HG02798 (cell line): Measurements from ENCODE around the gene SLC2A1.

Experiments used
- ATAC-seq: cut with Tn5 transposase; IDR thresholded peaks from one replicate; pipeline ENCODE4 v1.9.1; 2021; ENCODE audit warnings: mild to moderate bottlenecking; ENCODE audit not compliant: unreplicated experiment, poor library complexity

SLC2A1 gene

GRCh38 chr1:42944246-42944928 lies 14.3 kb downstream of the SLC2A1 start:
- ATAC-seq, result no peak

DNA sequence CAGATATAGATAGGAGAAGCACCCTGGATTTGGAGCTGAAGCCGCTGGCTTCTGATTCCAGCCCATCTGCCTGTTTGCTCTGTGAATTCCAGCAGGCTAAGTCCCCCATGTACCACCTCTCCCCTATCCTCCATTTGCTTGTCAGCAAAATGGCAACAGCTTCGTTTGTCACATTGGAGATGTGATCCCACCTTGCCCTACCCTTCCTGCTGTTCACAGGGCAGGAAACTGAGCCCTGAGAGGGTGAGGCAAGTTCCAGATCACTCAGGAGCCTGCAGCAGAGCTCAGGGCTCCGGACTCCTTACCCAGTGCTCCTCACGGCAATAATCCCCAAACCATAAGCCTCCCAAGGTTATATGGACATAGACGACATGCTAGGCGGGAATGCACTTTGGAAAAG lies 14.9 kb downstream of the SLC2A1 start:
- ATAC-seq, result no peak

- no peak for ATAC-seq
Observed at GRCh38 chr1:42943166-42943565, 15.5 kb downstream of the SLC2A1 start.

DNA sequence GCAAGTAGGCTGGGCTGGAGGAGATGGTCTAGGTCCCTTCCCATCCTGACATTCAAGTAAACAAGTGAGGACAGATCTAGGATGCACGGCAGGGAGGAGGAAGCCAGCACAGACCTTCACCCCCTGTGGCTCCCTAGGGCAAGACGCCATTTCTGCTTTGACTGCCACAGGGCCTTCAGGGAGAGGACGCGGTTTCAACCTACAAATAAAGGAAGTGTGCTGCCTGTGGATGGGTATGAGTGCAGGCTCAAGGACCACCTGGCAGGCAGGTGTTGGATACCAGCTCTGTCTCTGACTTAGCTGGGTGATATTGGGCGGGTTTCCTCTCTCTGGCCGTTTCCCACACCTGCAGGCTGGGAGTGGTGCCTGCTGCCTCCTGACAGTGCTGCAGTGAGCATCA lies 16.2 kb downstream of the SLC2A1 start:
- no peak for ATAC-seq

GRCh38 chr1:42941640-42942330 lies 16.9 kb downstream of the SLC2A1 start:
- no peak for ATAC-seq

DNA sequence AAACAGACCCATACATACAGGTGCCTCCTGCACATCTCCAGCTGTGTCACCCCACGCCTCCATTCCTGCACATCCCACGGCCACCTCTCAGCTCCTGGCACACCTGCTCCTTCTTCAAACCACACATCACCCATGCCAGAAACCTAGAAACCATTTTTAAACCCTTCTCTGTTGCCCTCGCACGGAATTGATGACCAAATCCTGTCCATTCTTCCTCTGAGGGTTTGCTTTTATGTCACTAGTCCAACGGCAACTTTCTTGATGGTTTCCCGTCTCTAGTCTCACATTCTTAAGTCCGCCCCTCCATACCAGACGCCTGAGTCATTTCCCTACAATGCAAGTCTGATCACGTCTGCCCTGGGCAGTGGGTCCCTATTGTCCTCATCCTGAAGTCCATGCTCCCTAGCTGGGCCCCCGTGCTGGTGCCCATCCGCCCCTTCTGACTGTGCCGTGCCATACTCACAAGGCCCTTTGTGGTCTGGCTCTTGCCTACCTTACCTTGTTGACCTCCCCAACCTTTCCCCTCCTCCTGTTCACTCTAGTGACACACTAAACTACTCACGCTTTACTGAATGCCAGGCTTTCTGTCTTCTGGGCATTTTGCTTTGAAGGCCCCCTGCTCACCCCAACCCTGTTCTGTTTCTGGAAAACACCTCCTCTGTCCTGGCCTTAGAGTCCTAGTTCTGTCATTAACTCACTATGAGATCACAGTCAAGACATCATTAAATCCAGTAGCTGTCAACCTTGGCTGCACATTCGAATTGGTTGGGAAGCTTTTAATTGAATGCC lies 17.6 kb downstream of the SLC2A1 start:
- no peak for ATAC-seq

DNA sequence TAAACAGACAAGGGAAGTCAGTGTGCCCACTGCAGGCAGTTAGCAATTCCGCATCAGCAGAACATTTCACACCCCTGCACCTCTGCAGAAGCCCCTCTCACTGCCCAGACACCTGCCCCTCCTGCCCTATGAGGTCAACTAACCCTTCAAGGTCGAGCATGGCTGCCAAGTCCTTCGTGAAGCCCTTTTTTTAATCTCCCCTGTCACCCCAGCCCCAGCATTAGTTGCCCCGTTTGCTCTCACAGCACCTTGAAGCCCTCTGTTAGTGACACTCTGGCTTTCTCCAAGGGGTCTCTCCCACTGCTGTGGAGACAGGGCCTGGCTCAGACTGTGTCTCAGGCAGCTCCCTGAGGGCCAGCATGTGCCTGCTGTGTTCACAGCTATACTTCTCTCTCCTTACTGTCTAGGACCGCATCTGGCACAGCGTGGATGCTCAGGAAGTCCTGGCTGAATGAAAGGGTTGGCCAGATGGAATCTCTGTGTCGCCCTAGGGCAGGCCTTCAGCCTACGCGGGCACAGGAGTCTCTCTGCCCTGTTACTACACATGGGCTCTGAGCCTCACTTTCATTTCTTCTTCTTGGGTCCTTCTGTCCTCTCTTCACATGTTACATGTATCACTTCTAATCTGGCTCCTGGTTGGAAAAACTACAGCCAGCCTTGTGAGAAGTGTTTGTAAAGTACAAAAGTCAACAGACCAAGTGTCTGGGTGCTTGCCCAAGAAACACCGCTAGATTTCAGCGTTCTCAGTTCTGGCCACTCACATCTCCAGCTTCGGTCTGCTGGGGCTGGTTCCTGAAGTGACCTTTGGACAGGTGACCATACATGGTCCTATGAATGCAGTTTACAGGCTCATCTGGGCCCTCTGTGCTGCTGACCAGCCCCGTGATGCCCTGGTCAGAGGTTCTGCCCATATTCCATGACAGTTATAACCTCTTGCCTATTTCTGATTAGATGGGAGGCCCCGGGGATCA lies 19.7 kb downstream of the SLC2A1 start:
- no peak for ATAC-seq

- no peak for ATAC-seq
Observed at GRCh38 chr1:42937836-42938644, 20.6 kb downstream of the SLC2A1 start.

DNA sequence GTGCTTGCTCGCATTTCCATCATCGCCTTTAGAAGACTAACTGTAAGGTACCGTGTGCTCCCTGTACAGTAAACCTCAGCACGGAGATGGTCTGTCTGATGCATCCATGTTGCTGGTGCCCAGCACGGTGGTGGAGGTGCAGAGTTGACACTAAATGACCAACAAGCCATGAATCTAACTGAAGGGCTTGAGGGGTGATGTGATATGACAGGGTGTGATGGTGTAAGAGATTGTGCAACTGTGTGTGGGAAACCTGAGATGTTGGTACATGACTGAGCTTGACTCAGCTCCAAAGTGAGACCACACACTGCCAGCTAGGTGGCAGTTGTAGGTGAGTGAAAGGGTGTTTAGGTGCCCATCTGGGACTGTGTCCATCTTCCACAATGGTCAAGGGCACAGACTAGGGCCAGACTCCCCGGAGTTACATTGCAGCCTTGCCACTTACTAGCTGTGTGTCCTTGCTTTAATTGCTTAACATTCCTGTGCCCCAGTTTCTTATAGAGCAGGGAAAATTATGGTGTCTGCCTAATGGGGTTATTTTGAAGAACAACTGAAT lies 21.4 kb downstream of the SLC2A1 start:
- ATAC-seq, result no peak

DNA sequence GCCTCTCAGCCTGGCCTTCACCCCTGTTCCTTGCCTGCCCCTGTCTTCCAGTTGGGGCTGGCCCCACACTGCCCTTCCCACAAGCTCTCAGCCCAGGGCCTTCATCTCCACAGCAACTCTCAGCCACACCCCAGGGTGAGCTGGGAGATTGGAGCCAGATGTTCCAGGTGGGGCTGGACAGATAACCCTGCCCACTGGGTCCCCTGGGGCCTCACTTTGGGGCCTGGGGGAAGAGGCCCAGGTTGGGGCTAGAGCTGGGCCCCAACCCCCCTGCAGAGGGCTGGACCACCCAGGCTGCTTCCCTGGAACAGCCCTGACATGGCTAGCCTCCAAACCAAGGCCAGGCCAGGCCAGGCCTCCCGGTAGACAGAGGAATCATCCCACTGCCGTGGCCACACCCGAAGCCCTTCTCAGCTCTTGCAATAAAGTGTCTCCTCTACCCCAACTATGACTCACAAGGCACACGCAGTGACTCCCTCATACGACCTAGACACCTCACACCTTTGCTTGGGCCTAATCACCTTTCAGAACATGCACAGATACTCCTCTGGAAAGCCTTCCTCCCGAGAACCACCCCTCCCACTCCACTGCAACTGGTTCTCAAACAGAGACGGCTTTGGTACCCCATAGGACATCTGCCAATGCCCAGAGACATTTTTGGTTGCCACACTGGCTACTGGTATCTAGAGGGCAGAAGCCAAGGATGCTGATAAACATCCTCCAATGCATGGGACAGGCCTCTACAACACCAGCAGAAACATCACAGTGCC lies 22.2 kb downstream of the SLC2A1 start:
- ATAC-seq, result no peak

- no peak for ATAC-seq
Observed at GRCh38 chr1:42935971-42936308, 22.7 kb downstream of the SLC2A1 start.

- ATAC-seq, result no peak
Observed at GRCh38 chr1:42935313-42935895, 23.3 kb downstream of the SLC2A1 start.

DNA sequence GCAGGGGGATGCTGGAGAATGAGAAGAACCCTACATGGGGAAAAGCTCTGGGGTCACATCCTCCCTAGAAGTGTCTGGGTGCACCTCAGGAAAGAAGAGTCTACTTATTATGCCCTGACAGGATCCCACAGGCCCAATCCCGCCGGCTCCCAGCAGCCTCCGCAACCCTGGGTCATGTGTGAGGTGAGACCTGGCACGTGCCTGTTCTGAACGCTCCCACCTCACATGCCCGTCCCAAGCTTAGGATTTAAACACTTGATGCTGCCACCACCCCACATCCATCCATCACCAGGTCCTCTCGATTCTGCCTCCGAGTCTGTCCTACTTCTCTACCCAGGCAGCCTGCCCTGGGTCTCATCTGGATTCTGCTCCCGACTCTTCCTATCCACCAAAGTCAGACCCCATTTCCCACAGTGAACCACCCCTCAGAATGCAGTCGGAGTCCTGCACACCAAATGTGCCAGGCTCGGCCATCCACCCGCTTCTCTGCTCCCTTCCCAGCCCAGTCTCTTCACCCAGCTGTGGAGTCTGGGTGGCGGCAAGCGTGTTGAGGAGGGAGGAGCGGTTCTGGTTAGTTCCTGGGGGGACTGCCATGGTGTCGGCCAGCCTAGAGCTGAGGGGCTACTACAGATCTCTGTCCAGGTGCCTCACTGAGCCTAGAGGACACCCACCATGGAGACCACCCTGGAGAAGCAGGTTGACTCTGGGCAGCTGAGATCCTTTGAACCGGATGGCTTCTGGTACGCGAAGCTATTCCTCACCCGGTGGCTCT lies 23.9 kb downstream of the SLC2A1 start:
- ATAC-seq, result no peak

GRCh38 chr1:42933610-42934491 lies 24.8 kb downstream of the SLC2A1 start:
- ATAC-seq, result no peak

DNA sequence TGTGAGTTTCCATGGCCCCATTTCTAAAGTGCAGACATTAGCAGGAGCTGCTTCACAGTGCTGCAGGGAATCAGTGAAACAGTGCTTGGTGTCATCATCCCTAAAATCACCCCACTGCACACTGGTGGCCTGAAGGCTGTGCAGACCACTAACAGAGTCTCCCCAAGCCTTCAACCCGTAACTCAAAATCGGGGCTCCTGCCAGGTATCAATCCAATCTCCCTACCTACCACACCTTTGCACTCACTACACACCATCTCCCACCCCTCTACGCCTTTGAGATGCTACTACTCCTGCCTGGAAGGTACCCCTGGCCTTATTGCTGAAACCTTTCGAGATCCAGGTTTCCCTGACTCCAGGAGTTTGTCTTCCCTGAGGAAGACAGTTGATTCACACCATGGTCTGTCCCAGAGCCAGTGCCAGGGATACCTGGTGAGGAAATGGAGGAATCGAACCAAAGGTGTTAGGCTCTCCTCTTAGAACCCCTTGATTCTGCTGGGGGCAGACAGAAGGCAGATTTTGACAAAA lies 25.5 kb downstream of the SLC2A1 start:
- no peak for ATAC-seq

- ATAC-seq, result no peak
Observed at GRCh38 chr1:42932442-42932941, 26.2 kb downstream of the SLC2A1 start.
